GM06990 (cell line): Measurements from ENCODE around the gene IFT74.

Source experiments
- DNase-seq: peaks from one replicate; pipeline ENCODE4 v3.0.0-alpha.2; 2011; ENCODE audit not compliant: insufficient read length; ENCODE audit errors: extremely low read depth
- H3K27me3 ChIP-seq: replicated peaks from 2 replicates; pipeline ENCODE4 v1.6.0; 2011; ENCODE audit warnings: low read length; ENCODE audit not compliant: control insufficient read depth, insufficient read depth
- H3K36me3 ChIP-seq: 2 replicates; pipeline ENCODE4 v1.5.1; 2011; ENCODE audit warnings: low read length; ENCODE audit not compliant: control insufficient read depth, insufficient read depth
- H3K4me3 ChIP-seq: replicated peaks from 2 replicates; pipeline ENCODE4 v1.5.1; 2011; ENCODE audit warnings: low read depth, mild to moderate bottlenecking, control low read depth, low read length
- CTCF ChIP-seq: IDR thresholded peaks from 2 replicates; pipeline ENCODE4 v1.5.1; 2011; ENCODE audit warnings: low read length, control low read depth, mild to moderate bottlenecking, inconsistent platforms; ENCODE audit not compliant: insufficient read depth, poor library complexity, severe bottlenecking

IFT74 gene

GRCh38 chr9:26954050-26954508, 2.1 kb upstream of the IFT74 start:
- no peak for DNase-seq
- H3K27me3 ChIP-seq: no peaks in the 10 kb centered on the region
- no peak overlapping the region for H3K4me3 ChIP-seq
- TF ChIP-seq CTCF: no peak
- no peaks in the 10 kb centered on the region for H3K36me3 ChIP-seq

GRCh38 chr9:26955222-26955903, 849 bp upstream of the IFT74 start:
- Histone ChIP-seq H3K36me3 (no peaks in the 10 kb centered on the region), H3K27me3 (no peaks in the 10 kb centered on the region), H3K4me3 (peak overlapping the region; percentile 72)
- DNase-seq: peak; percentile 15
- no peak for TF ChIP-seq CTCF

- no peaks in the 10 kb centered on the region for H3K36me3 ChIP-seq
- H3K4me3 ChIP-seq: peak overlapping the region; percentile 72
- no peak for DNase-seq
- H3K27me3 ChIP-seq: no peaks in the 10 kb centered on the region
- no peak for TF ChIP-seq CTCF
These were observed 635 bp downstream of the IFT74 start for GRCh38 chr9:26956860-26957233.

GRCh38 chr9:26971721-26972120, 15.5 kb downstream of the IFT74 start:
- no peaks in the 10 kb centered on the region; the same call in 1 of the 2 replicates for H3K36me3 ChIP-seq
- H3K4me3 ChIP-seq: no peak overlapping the region
- no peaks in the 10 kb centered on the region for H3K27me3 ChIP-seq
- DNase-seq: no peak
- no peak for TF ChIP-seq CTCF

GRCh38 chr9:26973989-26974388, 17.8 kb downstream of the IFT74 start:
- Histone ChIP-seq H3K4me3 (no peak overlapping the region), H3K36me3 (no peaks in the 10 kb centered on the region; the same call in 1 of the 2 replicates), H3K27me3 (no peaks in the 10 kb centered on the region)
- DNase-seq: no peak
- TF ChIP-seq CTCF: no peak
